HG03442 (cell line): ENCODE data around the gene ZNF175.

Source experiments
- ATAC-seq: cut with Tn5 transposase; IDR thresholded peaks from one replicate; pipeline ENCODE4 v1.9.1; 2021; ENCODE audit warnings: mild to moderate bottlenecking, moderate library complexity; ENCODE audit not compliant: unreplicated experiment

The ZNF175 gene

DNA sequence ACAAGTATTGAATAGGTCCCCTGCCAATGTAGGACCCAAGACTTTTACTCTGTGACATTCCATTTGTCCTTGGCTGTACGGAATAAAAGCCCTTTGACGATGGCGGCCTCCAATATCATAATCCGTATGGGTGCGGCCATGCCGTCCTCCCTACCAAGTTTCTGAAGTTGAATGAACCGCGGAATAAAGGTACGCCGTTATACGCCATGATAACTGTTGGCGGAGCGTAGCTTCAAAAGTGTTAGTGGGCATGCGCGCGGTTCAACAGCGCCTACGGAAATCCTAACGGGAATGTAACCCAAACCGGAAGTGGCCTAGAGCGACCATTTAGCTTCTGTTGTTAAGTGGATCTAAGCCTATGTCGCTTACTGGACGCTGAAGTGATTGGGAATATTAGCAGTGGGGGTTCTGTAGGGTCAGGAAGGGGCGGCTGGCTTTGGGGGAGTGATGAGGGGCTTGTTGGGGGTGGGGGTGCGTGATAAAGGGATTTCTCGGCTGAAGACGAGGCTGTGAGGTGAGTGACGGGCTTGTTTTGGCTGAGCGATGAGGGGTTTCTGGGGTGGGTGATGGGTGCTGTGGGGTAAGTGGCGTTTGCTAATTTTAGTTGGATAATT, at the start of gene ZNF175:
Gene ZNF175 (plus strand): TSS at position 322 of the 614 bp plus-strand sequence. CDS start 2,047 bp downstream, outside the sequence.
- peak; percentile 78 for ATAC-seq

DNA sequence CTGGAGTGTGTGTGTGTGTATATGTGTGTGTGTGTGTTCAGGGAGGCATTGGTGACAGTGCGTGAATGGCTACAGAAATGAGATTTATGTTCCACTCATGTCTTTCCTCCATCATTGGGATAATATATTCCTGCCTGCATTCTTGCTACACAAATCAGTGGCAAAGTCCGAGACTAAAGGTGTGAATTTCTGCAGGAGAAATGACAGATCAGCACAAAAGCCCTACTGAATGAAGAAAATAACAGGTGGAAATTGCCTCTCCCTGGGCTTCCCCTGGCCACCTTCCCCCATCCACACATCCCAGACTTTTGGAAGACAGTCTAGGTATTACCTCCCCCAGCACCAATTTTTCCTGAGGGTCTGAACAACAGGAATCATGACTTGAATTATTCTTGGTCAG, 49.7 kb upstream of the ZNF175 start:
- no peak for ATAC-seq

DNA sequence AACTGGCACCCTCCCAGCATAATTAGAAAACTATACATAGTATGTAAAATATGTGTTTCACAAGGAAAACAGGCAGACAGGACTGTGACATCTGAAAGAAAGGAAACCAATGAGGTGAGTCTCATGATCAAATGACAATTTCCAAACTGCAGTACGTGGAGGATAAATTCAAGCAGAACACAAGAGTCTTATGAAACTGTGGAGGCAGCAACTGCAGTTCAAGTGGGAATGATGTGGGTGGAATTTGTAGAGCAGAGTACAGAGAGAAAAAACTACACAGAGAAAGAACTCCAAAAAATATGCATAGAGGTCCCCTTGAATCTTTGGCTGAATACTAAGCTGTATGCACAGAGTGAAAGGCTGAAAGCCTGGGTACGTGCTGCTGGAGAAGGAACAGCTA, 49.3 kb upstream of the ZNF175 start:
- no peak for ATAC-seq

DNA sequence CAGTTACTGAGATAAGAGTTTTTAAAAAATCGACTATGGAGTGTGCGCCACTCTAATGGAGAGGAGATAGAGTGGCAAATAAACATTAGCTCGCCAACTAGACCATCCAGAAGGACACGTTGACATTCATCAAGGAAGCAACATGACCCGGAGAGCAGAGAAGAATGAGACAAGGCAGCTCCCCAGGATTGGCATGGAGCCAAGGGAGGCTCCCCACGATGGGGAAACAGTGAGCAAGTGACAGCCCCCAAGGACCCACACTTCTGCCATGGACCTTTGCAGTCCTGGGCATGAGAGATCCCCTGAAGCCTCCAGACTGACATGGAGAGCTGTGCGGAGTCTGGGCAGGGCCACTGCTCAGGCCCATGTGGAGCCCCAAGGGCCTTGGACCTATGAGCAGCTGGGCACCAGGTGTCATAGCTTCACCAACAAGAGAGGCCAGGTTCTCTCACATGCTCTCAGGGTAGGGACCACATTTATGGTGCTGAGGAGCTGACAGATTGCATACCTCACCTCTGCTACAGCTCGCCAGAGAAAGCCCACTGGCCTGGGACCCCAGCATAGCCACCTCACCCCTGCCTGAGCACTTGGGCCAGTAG, 46.3 kb upstream of the ZNF175 start:
- ATAC-seq: no peak

DNA sequence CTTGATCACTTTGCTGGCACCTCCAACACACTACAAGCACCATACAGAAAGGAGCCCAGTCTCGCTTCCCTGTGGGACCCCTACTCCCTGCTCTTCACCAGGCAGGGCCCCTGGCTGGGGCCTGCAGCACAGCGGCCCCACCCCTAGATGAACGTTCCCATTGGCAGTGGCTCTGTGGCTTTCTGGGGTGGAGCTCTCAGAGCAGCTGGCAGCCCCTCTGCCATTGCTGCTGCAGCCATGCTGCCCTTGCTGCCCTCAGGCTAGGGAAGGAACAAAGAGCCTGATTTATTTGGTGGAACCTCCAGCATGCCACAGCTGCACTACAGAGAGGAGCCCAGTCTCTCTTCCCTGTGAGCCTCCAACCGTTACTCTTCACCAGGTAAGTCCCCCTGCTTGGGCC, 45.4 kb upstream of the ZNF175 start:
- ATAC-seq: no peak

DNA sequence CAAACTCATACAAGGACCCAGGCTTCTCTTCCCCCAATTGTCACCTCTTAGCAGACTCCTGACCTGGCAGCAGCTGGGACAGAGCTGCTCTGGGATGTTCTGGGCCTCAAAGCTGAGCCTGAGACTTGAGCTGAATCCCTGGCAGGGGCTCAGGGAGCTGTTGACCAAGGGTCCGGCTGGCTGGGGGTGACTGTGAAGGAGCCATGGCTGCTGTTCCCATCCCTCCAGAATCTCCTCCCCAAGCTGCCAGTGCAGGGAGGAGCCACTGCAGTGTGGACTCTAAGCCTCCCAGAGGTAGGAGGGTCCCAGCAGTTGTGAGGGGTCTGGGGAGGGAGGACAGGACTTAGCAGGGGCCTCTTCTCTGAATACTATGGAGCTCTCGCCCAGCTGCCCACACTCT, 41.8 kb upstream of the ZNF175 start:
- ATAC-seq: no peak

DNA sequence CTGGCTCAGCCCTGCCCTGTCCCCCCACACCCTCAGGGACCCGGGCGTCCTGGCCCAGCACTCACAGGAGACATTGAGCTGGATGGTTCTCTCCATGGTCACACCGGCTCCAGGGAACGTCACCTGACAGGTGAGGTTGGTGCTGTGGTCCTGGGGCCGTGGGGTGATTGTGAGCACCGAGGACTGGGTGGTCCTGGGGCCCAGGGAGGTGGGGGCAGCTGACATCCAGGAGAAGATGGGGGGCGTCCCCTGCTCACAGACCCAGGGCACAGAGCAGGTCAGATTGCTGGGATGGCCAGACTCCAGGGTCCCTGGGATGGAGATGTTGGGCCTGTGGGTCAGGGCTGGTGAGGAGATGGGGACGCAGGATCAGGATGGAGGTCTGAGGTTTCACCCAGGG, 40.5 kb upstream of the ZNF175 start:
- no peak for ATAC-seq

DNA sequence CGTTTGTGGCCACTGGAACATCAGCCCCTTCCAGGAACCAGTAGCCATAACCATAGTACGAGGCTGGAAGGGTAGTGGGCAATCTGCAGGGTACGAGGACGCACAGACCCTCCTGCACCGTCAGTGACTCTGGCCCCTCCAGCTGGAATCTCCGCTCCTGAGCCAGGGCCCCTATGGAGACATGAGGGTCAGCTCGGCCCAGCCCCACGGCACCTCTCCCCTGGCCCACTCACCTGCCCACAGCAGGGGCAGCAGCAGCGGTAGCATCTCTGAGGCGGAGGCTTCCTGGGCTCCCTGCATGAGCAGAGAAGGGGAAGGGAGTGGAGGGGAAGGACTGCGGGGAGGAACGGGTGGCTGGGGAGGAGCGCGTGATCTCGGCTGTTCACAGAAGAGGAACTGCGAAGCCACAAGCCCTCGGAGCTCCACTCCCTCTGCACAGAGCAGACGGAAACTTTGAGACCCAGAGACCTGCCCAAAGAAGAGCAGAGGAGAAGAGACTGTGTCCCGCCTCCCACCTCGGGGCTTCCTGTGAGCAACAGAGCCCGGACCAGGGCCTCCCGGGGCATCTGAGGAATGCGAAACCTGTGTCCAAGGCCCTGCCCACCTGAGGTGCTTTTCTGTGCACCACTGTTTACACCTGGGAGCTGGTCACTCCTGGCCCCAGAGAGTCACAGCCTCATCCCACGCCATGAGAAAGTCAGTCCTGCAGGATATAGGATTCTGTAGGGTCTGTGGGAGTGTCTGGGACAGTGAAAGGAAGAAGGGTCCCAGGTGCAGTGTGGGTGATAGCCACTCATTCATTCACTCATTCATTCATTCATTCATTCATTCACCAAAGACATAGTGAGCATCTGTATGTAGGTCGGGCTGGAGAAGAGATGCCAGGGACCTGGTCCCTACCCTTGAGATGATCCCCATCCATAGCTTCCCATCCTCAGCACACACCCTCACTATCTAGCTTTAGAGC, 39.5 kb upstream of the ZNF175 start, which contains the start of gene SIGLEC6:
Gene SIGLEC6 (minus strand): TSS at position 322 of the 967 bp plus-strand sequence. CDS start 22 bp downstream, at position 300.
- ATAC-seq: no peak

DNA sequence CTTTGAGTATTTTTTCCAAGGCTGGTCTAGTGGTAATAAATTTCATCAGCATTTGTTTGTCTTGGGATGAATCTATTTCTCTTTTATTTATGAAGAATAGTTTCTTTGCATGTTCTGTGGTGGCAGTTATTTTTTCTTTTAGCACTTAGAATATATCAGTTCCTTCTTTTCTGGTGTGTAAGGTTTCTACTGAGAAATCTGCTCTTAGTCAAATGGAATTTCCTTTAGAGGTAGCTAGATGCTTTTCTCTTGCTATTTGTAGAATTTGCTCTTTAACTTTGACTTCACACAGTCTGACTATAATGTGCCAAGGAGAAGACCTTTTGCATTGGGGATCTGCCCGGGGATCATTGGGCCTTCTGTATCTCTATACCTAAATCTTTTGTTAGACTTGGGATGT, 35.5 kb upstream of the ZNF175 start:
- no peak for ATAC-seq

DNA sequence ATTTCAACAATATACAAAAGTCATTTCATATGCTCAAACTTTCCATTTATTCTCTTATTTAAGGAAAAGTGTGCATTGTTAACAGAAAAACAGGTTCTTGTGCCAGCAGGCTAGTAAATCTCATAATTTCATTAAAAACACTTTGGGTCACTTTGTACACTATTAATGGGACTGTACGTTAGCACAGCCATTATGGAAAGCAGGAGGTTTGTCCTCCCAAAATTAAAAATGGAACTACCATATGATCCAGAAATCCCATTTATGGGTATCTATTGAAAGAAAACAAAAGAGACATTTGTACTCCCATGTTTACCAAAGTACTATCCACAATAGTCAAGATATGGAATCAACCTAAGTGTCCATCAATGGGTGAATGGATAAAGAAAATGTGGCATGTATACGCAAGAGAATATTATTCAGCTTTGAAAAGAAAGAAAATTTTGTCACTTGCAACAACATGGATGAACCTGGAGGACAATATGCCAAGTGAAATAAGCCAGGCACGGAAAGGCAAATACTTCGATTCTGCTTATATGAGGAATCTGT, 31.2 kb upstream of the ZNF175 start:
- ATAC-seq: no peak

DNA sequence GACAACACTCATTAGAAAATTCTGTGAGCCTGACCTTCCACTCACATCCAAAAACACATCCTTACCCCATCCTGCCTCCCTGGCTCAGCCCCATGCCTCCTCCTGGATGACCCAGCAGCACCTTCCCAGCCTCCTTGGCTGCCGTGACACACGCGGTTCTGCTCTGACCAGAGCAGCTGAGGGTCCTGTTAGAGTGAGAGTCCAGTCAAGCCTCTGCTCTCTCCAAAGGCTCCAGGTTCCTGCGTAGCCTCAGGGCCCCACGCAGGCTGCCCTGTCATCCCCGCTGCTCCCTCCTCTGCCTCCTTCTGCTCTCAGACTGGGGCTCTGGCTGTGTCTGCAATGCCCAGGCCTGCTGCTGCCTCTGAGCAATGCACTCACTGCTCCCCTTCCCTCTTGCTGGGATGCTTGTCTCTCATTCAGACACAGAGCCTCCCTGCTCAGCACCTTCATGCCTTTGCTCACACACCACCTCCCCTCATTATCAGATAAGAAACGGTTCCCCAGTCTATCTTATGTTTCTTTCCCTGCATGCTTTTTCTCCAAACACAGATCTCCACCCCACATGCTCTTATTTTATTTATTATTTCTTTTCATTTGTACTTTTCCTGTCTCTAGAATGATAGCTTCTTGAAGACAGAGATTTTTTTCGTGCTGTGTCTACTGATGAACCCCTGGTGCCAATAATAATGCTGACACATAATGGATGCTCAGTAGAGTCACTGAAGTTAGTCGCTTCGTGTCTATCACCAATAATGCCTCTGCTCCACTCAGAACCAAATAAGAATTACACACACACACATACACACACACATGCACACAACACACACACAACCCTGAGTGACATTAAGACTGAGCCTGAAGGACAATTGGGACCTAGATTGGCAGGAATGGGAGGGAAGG, 29.4 kb upstream of the ZNF175 start:
- no peak for ATAC-seq

DNA sequence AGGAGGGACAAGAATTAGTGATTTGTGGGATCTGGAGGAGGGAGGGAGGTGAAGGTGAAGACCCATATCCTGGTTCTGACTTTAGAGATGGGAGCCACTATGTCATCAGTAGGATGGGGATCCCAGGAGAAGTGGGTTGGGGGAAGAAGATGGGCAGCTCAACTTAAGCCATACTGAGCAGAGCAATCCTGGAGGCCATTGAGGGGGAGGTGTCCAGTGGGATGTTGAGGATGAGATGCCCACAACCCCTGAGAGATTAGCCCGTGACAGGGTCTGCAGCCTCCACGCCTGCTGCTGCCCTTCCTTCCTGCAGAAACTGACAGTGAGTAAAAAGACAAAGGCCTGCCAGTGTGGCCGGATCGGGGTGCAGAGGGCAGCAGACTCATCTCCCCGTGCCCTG, 28.4 kb upstream of the ZNF175 start:
- no peak for ATAC-seq

DNA sequence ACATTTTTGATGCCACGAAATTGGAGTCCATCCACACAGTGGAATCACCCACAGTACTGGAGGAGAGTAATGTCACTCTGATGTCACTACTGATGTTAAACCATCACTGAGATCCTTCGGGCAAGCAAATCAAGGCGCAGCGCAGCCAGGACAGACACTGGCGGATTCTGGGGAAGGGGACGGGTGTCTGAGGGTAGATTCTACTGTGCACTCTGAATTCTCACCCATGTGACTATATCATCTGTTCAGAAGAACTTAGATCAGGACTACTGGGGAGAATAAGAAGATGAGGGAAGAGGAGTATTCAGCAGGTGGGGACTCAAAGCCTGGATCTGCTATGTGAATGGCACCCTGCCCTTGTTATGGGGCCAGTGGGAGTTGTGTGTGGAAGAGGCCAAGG, 27.0 kb upstream of the ZNF175 start:
- ATAC-seq: no peak

DNA sequence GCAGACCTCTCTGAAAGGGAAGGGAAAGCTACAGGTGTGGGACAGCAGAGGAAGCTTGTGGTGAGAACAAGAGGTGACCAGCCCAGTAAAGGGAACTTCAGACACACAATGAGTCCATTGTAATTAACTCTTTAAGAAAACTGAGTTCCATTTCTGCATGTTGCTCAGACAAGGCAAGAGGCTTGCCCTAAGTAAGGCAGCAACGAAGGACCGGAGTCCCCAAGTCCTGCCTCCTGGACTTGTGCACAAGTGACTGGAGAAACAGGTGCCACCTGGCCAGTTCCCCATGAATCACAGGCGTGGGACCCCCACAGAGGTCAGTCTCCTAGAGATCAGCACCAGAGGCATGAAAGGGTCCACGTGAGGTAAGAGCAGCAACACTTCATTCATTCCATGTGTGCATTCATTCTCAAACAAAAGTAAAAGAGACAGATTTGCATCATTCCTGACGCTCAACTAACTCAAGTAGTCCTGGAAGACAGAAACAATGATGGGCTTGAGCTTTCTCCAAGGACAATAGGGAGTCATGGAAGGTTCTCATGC, 24.9 kb upstream of the ZNF175 start:
- ATAC-seq: no peak

DNA sequence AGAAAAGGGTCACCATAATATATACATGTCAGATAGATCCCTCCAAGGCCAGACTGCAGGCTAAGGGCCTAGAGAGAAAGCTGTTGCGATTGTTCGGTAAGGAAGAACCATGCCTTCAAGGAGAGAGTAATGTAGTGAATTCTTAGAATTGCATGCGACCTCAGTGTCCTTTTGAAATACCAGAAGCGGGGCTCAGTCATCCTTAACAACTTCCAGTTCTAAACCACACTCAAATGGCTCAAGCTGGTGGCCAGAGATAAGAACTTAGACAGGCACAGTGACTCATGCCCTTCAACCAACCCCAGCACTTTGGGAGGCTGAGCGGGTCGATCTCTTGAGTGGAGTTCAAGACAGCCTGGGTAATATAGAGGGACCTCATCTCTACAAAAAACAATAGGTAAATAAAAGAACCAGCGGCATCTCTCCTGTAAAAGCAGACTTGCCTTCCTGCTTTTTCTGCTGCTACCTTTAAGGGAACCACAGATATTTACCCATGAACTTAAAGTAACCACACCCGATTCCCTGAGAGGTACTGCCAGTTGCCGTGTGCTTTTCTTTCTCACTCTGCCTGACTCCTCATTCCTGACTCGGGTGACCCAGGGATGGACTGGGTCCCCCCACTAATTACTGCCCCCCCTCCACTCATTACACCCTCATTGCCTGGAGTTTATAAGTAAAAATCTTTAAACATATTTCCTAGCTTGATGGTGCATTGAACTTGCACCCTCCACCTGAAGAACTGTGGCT, 24.3 kb upstream of the ZNF175 start:
- ATAC-seq: no peak

DNA sequence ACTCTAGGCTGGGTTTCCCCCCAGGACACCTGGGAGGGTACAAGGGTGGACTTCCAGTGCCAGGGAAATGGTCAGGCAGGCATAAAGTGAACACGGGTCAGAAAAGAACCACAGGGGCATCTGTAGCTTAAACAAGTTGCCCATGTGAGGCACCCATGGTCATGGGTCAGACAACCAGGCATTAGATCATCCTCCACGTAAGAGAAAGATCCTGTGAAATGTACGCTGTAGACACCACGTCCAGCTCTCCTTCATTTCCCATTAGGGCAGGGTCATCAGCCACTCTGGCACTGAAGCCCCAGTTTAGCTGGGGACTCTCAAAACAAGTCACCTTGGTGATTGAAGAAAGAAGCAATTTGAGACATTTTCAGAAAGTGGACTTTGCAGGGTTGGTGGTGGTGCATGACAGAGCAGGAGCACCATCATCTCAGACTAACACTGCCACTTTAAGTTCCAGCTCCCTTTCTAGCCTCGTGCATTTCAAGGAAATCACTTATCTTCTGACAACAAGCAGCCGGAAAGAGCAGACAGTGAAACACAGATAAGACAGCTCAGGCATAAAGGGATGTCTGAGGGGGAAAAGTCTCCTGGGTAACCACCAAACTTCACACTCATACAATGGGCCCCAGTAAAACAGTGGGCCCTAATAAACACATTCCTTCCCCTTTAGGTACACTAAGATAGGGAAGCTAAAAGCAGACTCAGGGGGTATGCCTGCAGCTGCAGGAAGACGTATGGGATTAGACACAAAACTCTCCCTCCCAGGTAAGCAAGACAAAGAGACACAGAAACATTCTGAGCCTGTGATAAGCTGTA, 23.5 kb upstream of the ZNF175 start:
- no peak for ATAC-seq

DNA sequence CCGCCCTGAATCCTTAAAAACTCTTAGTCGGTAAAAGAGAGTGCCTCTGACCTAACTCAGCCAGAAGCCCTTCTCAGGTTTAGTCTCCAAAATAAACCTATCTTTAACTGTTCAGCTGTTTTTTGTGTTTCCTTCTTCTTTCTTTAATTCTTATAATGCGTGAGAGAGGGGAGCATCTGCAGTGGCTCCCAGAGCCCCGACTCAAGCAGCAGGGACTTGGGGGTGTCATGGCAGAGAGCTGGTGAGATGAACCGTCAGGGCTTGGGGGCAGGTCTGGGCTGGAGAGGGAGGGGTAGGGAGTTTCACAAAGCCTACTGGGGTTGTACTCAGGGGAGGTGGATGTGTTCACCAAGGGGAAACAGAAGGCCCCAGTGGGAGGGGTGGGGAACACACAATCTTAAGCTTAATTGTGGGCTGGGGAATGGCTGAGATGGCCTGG, 22.9 kb upstream of the ZNF175 start:
- no peak for ATAC-seq

DNA sequence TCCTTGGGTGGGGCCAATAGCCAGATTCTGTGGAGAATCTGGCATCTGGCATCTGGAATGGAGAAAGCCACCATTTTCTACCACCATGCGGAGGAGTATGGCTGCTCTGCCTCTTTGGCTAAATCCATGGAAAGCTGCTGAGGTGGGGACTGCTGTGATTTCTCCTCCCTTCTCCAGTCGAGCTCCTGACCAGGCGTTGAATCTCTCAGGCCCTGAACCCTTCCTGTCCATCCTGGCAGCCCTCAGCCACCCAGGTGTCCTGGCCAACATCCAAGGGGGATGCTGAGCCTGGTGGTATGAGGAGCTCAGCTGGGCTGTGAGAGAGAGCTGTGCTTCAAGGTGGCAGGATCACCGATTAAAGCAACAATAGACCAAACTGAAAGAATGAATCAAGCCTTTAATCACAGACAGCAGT, 22.2 kb upstream of the ZNF175 start:
- ATAC-seq: no peak
